HUES64 (cell line): ENCODE data around the gene ATRNL1.

ENCODE experiments used
- H3K27ac ChIP-seq: 2 replicates; pipeline ENCODE4 v1.7.0; 2013; ENCODE audit warnings: low read depth, low read length, inconsistent platforms
- H3K27me3 ChIP-seq: 2 replicates; pipeline ENCODE4 v1.6.1; 2013; ENCODE audit warnings: mild to moderate bottlenecking, low read length; ENCODE audit not compliant: insufficient read depth
- H3K36me3 ChIP-seq: 2 replicates; pipeline ENCODE4 v1.6.1; 2013; ENCODE audit warnings: mild to moderate bottlenecking, low read length; ENCODE audit not compliant: insufficient read depth
- H3K4me1 ChIP-seq: 2 replicates; pipeline ENCODE4 v1.6.1; 2013; ENCODE audit warnings: mild to moderate bottlenecking, low read length, moderate library complexity; ENCODE audit not compliant: insufficient read depth
- H3K4me3 ChIP-seq: 2 replicates; pipeline ENCODE4 v1.5.1; 2013; ENCODE audit warnings: mild to moderate bottlenecking, low read length, moderate library complexity
- H3K9ac ChIP-seq: 2 replicates; pipeline ENCODE4 v1.6.1; 2013; ENCODE audit warnings: mild to moderate bottlenecking, low read depth, low read length
- H3K9me3 ChIP-seq: 2 replicates; pipeline ENCODE4 v1.6.1; 2013; ENCODE audit warnings: low read depth, low read length; ENCODE audit not compliant: insufficient read depth
- WGBS: fragments of 150-250, 120-280 bp; methylation state at CpG from one replicate; pipeline ENCODE4 v1.1.7; 2013; ENCODE audit warnings: missing lambda C conversion rate; 5-methylcytosine and 5-hydroxymethylcytosine counted together

Gene ATRNL1

DNA sequence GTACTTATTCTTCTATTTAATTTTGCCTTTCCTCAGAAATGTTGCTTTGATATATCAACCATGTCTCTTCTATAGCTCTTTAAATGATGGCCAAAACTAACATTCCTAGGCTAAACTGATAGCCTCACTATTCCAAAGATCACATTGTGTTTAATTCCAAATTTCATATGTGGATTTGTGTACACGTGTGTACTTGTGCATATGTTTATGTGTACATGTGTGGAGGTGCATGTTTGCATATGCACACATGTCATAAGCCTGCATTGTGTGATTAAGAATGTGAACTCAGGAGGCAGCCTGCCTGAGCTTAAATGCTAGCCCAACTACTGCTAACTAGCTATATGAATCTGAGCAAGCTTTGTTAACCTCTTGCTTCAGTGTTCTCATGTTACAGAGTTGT is 753.4 kb downstream of the ATRNL1 start:
- no peaks in the 10 kb centered on the region for H3K36me3 ChIP-seq
- no peaks in the 10 kb centered on the region for H3K9me3 ChIP-seq
- H3K4me3 ChIP-seq: no peak overlapping the region
- 96% methylated on average over 1 of the region's 1 CpG for WGBS
- no peak overlapping the region for H3K9ac ChIP-seq
- no peak overlapping the region for H3K27ac ChIP-seq
- H3K4me1 ChIP-seq: no peaks in the 10 kb centered on the region
- no peaks in the 10 kb centered on the region for H3K27me3 ChIP-seq

DNA sequence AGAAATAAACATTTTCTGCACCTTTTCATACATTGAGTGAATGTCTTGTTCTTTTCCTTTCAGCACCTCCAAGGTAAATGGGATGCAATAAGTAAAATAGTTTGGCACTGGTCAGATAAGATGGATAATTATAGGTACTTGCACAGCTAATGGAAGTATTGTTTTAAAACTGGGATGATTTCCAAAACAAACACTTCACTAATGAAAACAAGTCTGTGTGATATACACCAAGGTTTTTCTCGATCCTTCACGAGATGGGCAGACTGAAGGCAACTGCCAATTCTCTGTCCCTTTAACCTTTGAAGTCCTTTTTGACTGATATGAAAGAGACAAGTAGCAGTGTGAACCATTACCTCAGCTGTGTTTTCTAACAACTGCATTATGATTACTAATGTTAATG is 756.0 kb downstream of the ATRNL1 start:
- Histone ChIP-seq H3K4me1 (no peaks in the 10 kb centered on the region), H3K36me3 (no peaks in the 10 kb centered on the region), H3K27ac (no peak overlapping the region), H3K9me3 (no peaks in the 10 kb centered on the region), H3K27me3 (no peaks in the 10 kb centered on the region), H3K9ac (no peak overlapping the region), H3K4me3 (no peak overlapping the region)
- WGBS: 95% methylated on average over 2 of the region's 2 CpGs

GRCh38 chr10:115850666-115851065 is 757.5 kb downstream of the ATRNL1 start:
- Histone ChIP-seq H3K9ac (no peak overlapping the region), H3K27me3 (no peaks in the 10 kb centered on the region)
- no CpG with 5 or more reads among the region's 1 CpG for WGBS

DNA sequence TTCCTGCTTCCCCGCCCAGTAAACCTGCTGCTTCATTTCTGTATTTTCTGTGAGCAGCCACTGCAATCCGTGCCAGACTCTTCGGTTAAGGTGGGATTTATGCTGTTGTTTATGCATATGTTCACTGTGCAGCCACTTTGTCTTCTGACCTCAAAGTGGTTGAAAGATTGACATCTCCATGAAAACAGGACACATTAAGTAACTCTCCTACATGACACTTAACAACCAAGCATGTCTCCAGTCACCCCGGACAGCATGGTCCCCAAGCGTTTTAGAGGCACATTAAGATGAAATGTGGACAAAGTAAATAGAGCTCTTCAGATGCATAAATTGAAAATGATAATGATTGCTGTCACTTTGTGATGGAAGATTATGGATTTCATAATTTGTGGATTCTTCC is 758.5 kb downstream of the ATRNL1 start:
- Histone ChIP-seq H3K9me3 (no peaks in the 10 kb centered on the region), H3K27ac (no peak overlapping the region), H3K4me3 (no peak overlapping the region), H3K4me1 (no peaks in the 10 kb centered on the region), H3K9ac (no peak overlapping the region), H3K36me3 (no peaks in the 10 kb centered on the region), H3K27me3 (no peaks in the 10 kb centered on the region)
- WGBS: 94% methylated on average over 5 of the region's 5 CpGs

More at GRCh38 chr10:115850666-115851065, 757.5 kb downstream of the ATRNL1 start:
- H3K27ac ChIP-seq: no peak overlapping the region
- no peaks in the 10 kb centered on the region for H3K36me3 ChIP-seq
- no peaks in the 10 kb centered on the region for H3K4me1 ChIP-seq
- H3K4me3 ChIP-seq: no peak overlapping the region
- no peaks in the 10 kb centered on the region for H3K9me3 ChIP-seq

- no peaks in the 10 kb centered on the region for H3K9me3 ChIP-seq
- H3K4me1 ChIP-seq: no peaks in the 10 kb centered on the region
- 95% methylated on average over 6 of the region's 6 CpGs for WGBS
- H3K36me3 ChIP-seq: no peaks in the 10 kb centered on the region
- no peaks in the 10 kb centered on the region for H3K27me3 ChIP-seq
- H3K27ac ChIP-seq: no peak overlapping the region
- no peak overlapping the region for H3K4me3 ChIP-seq
- no peak overlapping the region for H3K9ac ChIP-seq
Observed at GRCh38 chr10:115854740-115855435, 761.7 kb downstream of the ATRNL1 start.

GRCh38 chr10:115856580-115856979 is 763.4 kb downstream of the ATRNL1 start:
- H3K4me3 ChIP-seq: no peak overlapping the region
- no peaks in the 10 kb centered on the region for H3K36me3 ChIP-seq
- H3K4me1 ChIP-seq: no peaks in the 10 kb centered on the region
- H3K27me3 ChIP-seq: no peaks in the 10 kb centered on the region
- H3K9me3 ChIP-seq: no peaks in the 10 kb centered on the region
- 68% methylated on average over 6 of the region's 6 CpGs for WGBS
- no peak overlapping the region for H3K27ac ChIP-seq
- H3K9ac ChIP-seq: no peak overlapping the region

DNA sequence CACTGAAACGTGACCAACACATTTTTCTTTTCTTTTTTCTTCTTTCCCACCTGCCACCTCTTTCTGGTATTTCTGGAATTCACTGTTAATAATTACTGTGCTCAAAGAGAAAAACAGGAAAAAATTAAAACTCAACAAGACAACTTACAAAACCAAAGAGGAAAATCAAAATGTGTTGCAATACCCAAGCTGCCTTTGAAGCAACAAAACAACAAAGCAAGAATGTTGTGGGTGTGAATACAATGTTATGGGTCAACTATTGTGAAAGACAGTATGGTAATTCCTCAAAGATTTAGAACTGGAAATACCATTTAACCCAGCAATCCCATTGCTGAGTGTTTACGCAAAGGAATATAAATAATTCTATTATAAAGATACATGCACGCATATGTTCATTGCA is 764.7 kb downstream of the ATRNL1 start:
- Histone ChIP-seq H3K27me3 (no peaks in the 10 kb centered on the region), H3K36me3 (no peaks in the 10 kb centered on the region), H3K4me3 (no peak overlapping the region), H3K9ac (no peak overlapping the region), H3K9me3 (no peaks in the 10 kb centered on the region), H3K4me1 (no peaks in the 10 kb centered on the region), H3K27ac (no peak overlapping the region)
- 93% methylated on average over 1 of the region's 3 CpGs for WGBS

GRCh38 chr10:115860182-115861107 is 767.3 kb downstream of the ATRNL1 start:
- no peaks in the 10 kb centered on the region for H3K4me1 ChIP-seq
- 96% methylated on average over 1 of the region's 1 CpG for WGBS
- no peak overlapping the region for H3K27ac ChIP-seq
- H3K36me3 ChIP-seq: no peaks in the 10 kb centered on the region
- H3K9me3 ChIP-seq: no peaks in the 10 kb centered on the region
- no peak overlapping the region for H3K9ac ChIP-seq
- no peaks in the 10 kb centered on the region for H3K27me3 ChIP-seq
- H3K4me3 ChIP-seq: no peak overlapping the region

- H3K36me3 ChIP-seq: no peaks in the 10 kb centered on the region
- H3K27me3 ChIP-seq: no peaks in the 10 kb centered on the region
- H3K27ac ChIP-seq: no peak overlapping the region
- WGBS: 100% methylated on average over 2 of the region's 2 CpGs
- no peaks in the 10 kb centered on the region for H3K9me3 ChIP-seq
- no peak overlapping the region for H3K9ac ChIP-seq
- H3K4me1 ChIP-seq: no peaks in the 10 kb centered on the region
- H3K4me3 ChIP-seq: no peak overlapping the region
Observed at GRCh38 chr10:115861455-115861854, 768.3 kb downstream of the ATRNL1 start.

DNA sequence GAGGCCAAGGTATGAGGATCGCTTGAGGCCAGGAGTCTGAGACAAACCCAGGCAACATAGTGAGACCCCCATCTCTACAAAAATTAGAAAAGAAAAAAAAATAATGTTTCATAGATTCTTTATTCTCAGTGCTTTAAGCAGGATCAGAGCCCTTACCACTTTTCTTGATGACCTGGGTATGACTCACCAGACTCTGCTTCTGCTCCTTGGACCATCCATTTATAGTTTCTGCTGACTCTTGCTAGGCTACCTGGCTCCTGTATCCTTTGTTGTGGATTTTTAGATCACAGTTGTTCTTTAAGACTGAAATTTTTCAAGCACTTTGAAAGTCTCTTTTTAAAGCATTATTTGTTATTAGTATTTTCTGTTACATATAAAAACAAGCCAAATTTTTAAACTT is 768.7 kb downstream of the ATRNL1 start:
- Histone ChIP-seq H3K4me1 (no peaks in the 10 kb centered on the region), H3K27me3 (no peaks in the 10 kb centered on the region), H3K36me3 (no peaks in the 10 kb centered on the region), H3K4me3 (no peak overlapping the region), H3K27ac (no peak overlapping the region), H3K9ac (no peak overlapping the region), H3K9me3 (no peaks in the 10 kb centered on the region)
- 100% methylated on average over 1 of the region's 1 CpG for WGBS

- Histone ChIP-seq H3K36me3 (no peaks in the 10 kb centered on the region), H3K4me1 (no peaks in the 10 kb centered on the region), H3K27ac (no peak overlapping the region), H3K4me3 (no peak overlapping the region), H3K9me3 (no peaks in the 10 kb centered on the region), H3K27me3 (no peaks in the 10 kb centered on the region), H3K9ac (no peak overlapping the region)
- 100% methylated on average over 1 of the region's 1 CpG for WGBS
Observed at GRCh38 chr10:115866174-115866573, 773.0 kb downstream of the ATRNL1 start.
